Colonic mucosa (tissue), 4 donors: ENCODE data around the gene TMEM129. TPM values are rescaled to one million over a fixed set of nuclear protein-coding genes. Genes with fewer than 3 reads are reported as not detected.
"Not testable (repeated sequence)": the region's sequence is repeated elsewhere in the genome, so short reads cannot be mapped to it uniquely, and the experiment has no call there.

Source experiments
- DNase-seq: peaks from one replicate; pipeline ENCODE4 v3.0.0-alpha.2; 2020
- H3K27ac ChIP-seq: fragments of 200-600 bp; one replicate; pipeline ENCODE4 v1.8.0; 2021
- H3K27me3 ChIP-seq: fragments of 200-600 bp; one replicate; pipeline ENCODE4 v1.8.0; 2021
- H3K36me3 ChIP-seq: fragments of 200-600 bp; one replicate; pipeline ENCODE4 v1.8.0; 2021
- H3K4me1 ChIP-seq: fragments of 200-600 bp; one replicate; pipeline ENCODE4 v1.8.0; 2021; ENCODE audit warnings: mild to moderate bottlenecking
- H3K4me3 ChIP-seq: fragments of 200-600 bp; one replicate; pipeline ENCODE4 v1.8.0; 2021
- H3K9ac ChIP-seq, 2 donors: one replicate each; pipeline ENCODE4 v1.7.0; 2013; ENCODE audit warnings: control low read depth in 2 of 2, low read depth in 2 of 2, low read length in 2 of 2
- H3K9me3 ChIP-seq: fragments of 200-600 bp; one replicate; pipeline ENCODE4 v1.8.0; 2021
- intact Hi-C: fragments of 100-400 bp; cut with DNase I; formaldehyde crosslinking; loops from one replicate; pipeline ENCODE4 v1.14.1; 2022
- total RNA-seq, 2 donors: library from RNA; stranded (reverse); fragmentation: NEBNext Ultra II Directional in 1 of 2; extraction: Animal tissue kit (Norgen Biotek cat#: 25700) in 1 of 2; gene quantifications; one replicate each; pipeline ENCODE4 v1.2.1, GENCODE V29; 2021
- TF ChIP-seq, protein P1 (sequence below): fragments of 200-600 bp; IDR thresholded peaks from one replicate; pipeline ENCODE4 v1.8.0; 2022; ENCODE audit warnings: antibody characterized with exemption, mild to moderate bottlenecking
- donor health status: healthy.
- donor health status: DM: no; HTN: no; CAD: no.
- donor health status: DM: no; HTN: no; CAD: no.

Gene TMEM129
- total RNA-seq, 2 donors from 2014 or later, result 37.9 to 53.2 TPM

DNA sequence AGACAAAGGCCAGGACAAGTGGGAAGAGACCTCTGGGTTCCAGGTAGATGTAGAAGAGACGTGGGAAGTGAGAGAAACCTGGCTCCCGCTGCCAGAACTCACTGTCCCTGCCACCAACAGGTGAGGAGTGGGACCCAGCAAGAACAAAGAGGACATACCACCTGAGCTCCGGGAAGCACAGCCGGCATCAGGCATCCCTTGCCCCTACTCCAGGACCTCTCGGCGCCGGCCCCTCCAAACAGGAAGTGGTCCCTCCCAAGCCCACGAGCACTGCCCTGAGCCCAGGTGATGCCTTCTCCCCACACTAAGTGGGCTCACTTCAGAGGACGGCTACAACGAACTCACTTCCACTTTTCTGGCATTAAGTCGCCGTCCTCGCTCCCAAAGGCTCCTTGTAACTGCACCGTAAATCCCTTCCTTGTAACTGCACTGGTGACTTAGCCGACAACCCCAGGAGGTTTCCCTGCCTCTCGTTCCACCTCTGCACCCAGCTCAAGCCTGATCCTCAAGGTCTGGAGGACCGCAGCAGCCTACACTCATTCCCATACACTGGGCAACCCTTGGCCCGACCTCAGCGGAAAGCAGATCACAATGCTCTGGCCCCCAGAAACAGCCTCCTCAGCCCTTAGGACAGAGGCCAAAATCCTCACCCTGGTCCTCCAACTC, 45.9 kb downstream of the TMEM129 start:
- intact Hi-C loops, result no loop called here
- no peaks in the 10 kb centered on the region for H3K36me3 ChIP-seq
- no peak overlapping the region for H3K9ac ChIP-seq
- no peak overlapping the region for H3K27ac ChIP-seq
- H3K4me1 ChIP-seq, result no peaks in the 10 kb centered on the region
- H3K4me3 ChIP-seq, result no peak overlapping the region
- DNase-seq, result no peak
- H3K9me3 ChIP-seq, result no peaks in the 10 kb centered on the region
- H3K27me3 ChIP-seq, result no peaks in the 10 kb centered on the region
- TF ChIP-seq, protein P1, sequence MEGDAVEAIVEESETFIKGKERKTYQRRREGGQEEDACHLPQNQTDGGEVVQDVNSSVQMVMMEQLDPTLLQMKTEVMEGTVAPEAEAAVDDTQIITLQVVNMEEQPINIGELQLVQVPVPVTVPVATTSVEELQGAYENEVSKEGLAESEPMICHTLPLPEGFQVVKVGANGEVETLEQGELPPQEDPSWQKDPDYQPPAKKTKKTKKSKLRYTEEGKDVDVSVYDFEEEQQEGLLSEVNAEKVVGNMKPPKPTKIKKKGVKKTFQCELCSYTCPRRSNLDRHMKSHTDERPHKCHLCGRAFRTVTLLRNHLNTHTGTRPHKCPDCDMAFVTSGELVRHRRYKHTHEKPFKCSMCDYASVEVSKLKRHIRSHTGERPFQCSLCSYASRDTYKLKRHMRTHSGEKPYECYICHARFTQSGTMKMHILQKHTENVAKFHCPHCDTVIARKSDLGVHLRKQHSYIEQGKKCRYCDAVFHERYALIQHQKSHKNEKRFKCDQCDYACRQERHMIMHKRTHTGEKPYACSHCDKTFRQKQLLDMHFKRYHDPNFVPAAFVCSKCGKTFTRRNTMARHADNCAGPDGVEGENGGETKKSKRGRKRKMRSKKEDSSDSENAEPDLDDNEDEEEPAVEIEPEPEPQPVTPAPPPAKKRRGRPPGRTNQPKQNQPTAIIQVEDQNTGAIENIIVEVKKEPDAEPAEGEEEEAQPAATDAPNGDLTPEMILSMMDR, result no peak

DNA sequence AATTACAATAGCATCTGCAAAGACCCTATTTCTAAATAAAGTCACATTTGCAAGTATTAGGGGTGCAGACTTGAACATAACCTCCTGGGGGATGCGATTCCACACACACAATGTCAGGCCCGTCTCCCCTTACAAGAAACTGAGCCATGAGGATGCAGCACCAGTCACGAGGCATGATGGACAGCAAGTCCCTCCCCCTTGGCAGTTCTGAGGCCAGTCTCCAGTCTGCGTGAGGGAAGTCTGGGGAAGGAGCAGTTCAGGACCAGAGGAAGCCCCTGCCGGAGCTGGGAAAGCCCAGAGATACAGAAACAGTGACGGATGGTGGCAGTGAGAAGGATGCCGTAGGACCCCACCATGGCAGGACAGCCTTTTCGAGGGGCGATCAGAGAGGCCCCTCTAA, 46.4 kb downstream of the TMEM129 start:
- H3K27me3 ChIP-seq, result no peaks in the 10 kb centered on the region
- no peak for DNase-seq
- intact Hi-C loops, result no loop called here

DNA sequence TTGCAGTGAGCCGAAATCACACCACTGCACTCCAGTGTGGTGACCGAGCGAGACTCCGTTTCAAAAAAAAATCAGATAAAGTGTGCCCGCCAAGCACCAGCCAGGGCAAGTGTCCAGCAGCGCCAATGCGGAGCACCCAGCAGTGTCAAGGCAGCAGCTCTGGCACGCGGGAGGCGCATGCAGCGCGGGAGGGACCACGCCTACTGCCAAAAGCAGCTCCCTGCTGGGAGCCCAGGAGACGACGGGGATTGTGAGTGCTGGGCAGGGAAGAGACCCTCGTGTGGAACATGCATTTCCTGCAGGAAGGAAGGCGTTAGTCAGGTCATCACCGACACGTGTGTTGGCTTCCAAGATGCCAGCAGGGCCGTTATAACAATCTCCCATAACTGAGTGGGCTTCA, 47.5 kb downstream of the TMEM129 start:
- no peak for DNase-seq
- H3K4me3 ChIP-seq, result no peak overlapping the region
- H3K9me3 ChIP-seq, result no peaks in the 10 kb centered on the region
- intact Hi-C loops, result no loop called here
- TF ChIP-seq, protein P1, result no peak
- no peak overlapping the region for H3K27ac ChIP-seq
- no peaks in the 10 kb centered on the region for H3K4me1 ChIP-seq
- H3K36me3 ChIP-seq, result no peaks in the 10 kb centered on the region
- no peaks in the 10 kb centered on the region for H3K27me3 ChIP-seq
- H3K9ac ChIP-seq, result no peak overlapping the region

More for the DNA sequence above, 46.4 kb downstream of the TMEM129 start:
- Histone ChIP-seq H3K4me1 (no peaks in the 10 kb centered on the region), H3K36me3 (no peaks in the 10 kb centered on the region), H3K4me3 (no peak overlapping the region), H3K27ac (no peak overlapping the region), H3K9me3 (no peaks in the 10 kb centered on the region), H3K9ac (no peak overlapping the region)
- TF ChIP-seq, protein P1, result no peak

DNA sequence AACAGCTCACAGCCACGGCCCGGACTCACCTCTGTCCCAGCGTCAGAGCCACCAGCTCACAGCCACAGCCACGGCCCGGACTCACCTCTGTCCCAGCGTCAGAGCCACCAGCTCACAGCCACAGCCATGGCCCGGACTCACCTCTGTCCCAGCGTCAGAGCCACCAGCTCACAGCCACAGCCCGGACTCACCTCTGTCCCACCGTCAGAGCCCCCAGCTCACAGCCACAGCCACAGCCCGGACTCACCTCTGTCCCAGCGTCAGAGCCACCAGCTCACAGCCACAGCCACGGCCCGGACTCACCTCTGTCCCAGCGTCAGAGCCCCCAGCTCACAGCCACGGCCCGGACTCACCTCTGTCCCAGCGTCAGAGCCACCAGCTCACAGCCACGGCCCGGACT, 50.1 kb downstream of the TMEM129 start:
- H3K4me1 ChIP-seq, H3K4me3 ChIP-seq, DNase-seq, H3K27ac ChIP-seq, H3K27me3 ChIP-seq, intact Hi-C loops, H3K9me3 ChIP-seq, H3K36me3 ChIP-seq, H3K9ac ChIP-seq: not testable (repeated sequence)

DNA sequence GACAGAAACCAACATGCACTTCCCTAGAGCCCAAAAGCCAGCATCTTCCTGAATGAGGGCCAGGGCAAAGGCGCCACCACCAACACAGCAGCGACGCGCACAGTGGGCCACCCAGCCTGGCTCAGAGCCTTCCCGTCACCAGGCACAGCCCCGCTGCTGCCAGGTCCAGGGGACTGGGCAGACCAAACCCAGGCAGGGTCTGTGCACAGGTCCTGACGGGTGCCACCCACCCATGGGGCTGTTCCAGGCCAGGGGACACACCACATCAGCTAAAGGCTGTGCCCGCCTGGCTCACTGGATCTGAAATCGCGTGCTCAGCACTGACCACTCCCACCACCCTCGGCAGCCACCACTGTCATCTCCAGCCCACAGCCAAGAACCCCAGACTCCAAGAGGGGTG, 50.8 kb downstream of the TMEM129 start:
- TF ChIP-seq, protein P1, result no peak
- intact Hi-C loops, result no loop called here
- Histone ChIP-seq H3K27ac (no peak overlapping the region), H3K9me3 (no peaks in the 10 kb centered on the region), H3K9ac (no peak overlapping the region), H3K4me3 (no peak overlapping the region), H3K27me3 (no peaks in the 10 kb centered on the region), H3K36me3 (no peaks in the 10 kb centered on the region), H3K4me1 (no peaks in the 10 kb centered on the region)
- DNase-seq, result no peak

DNA sequence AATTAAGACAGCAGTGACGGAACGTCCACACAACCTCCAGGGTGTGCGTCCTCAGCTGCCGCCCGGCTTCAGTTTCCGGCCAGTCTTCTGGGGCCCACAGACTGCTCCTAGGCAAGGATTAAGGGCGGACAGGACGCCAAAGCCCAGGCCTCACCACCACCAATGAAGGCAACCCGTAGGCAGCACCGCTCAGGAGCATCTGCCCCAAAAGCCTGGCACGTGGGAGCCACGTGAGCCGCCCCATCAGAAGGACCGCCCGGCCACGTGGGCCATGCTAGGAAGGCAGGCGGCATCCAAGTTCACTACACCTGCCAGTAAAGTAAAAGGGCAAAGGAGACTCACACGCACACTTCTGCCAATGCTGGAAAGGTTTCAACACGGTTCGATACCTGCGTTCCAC, 51.3 kb downstream of the TMEM129 start:
- H3K9me3 ChIP-seq, result no peaks in the 10 kb centered on the region
- TF ChIP-seq, protein P1, result no peak
- no peak overlapping the region for H3K4me3 ChIP-seq
- no peak for DNase-seq
- H3K27ac ChIP-seq, result no peak overlapping the region
- H3K9ac ChIP-seq, result no peak overlapping the region
- no peaks in the 10 kb centered on the region for H3K36me3 ChIP-seq
- intact Hi-C loops, result no loop called here
- no peaks in the 10 kb centered on the region for H3K27me3 ChIP-seq
- H3K4me1 ChIP-seq, result no peaks in the 10 kb centered on the region
